Ovary (tissue), 3 donors: ENCODE measurements around the gene MSI2.

Experiments used
- EP300 ChIP-seq: sonication (generic); formaldehyde crosslinking; IDR thresholded peaks from one replicate; pipeline ENCODE4 v1.6.1; 2017; ENCODE audit warnings: antibody characterized with exemption
- POLR2A ChIP-seq: fragments of 450-650 bp; IDR thresholded peaks from one replicate; pipeline ENCODE4 v1.6.1; 2017; ENCODE audit warnings: antibody characterized with exemption, mild to moderate bottlenecking, moderate library complexity
- TF ChIP-seq, protein P1 (sequence below), 3 donors: fragments of 450-650 bp in 2 of 3; fragments of 200-600 bp in 1 of 3; IDR thresholded peaks; one replicate each; pipeline versions ENCODE4 v1.5.1 to v1.8.0; 2016 to 2022; ENCODE audit warnings: antibody characterized with exemption in 3 of 3, mild to moderate bottlenecking in 1 of 3
- donor health status: DM: no; HTN: no; CAD: no.

DNA sequence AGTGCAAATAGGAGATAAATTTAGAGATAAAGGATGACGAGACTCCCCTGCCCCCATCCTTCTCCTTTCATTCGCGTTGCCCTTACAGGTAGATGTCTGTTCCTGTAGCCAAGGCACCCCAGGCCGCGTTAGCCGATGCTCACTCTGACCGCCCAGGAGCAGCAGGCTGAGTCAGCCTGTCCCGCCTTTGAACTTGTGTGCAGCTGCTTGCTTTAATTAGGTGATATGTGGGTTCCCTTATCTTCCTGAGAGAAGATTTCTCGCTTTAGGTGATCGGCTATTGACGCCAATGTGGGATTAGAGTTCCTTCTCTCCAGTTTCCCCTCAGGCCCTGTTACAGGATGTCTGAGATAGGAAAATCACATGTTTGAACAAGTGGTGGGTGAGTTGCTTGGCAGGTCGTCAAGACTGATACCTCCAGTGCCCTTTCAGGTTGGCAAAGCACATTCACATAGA is 119.5 kb downstream of the MSI2 start:
- TF ChIP-seq, protein P1, sequence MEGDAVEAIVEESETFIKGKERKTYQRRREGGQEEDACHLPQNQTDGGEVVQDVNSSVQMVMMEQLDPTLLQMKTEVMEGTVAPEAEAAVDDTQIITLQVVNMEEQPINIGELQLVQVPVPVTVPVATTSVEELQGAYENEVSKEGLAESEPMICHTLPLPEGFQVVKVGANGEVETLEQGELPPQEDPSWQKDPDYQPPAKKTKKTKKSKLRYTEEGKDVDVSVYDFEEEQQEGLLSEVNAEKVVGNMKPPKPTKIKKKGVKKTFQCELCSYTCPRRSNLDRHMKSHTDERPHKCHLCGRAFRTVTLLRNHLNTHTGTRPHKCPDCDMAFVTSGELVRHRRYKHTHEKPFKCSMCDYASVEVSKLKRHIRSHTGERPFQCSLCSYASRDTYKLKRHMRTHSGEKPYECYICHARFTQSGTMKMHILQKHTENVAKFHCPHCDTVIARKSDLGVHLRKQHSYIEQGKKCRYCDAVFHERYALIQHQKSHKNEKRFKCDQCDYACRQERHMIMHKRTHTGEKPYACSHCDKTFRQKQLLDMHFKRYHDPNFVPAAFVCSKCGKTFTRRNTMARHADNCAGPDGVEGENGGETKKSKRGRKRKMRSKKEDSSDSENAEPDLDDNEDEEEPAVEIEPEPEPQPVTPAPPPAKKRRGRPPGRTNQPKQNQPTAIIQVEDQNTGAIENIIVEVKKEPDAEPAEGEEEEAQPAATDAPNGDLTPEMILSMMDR (IDR thresholded peaks at IDR 0.05): no peak
- TF ChIP-seq POLR2A (no peak), EP300 (no peak)
